Right lobe of liver (tissue), 6 donors: ENCODE data around the gene FRMD3. TPM values are rescaled to one million over a fixed set of nuclear protein-coding genes. Genes with fewer than 3 reads are reported as not detected.

Experiments used
- ATAC-seq, 4 donors: fragments of 200-7000 bp; cut with Tn5 transposase; one replicate each; pipeline ENCODE4 v1.9.1; 2020; ENCODE audit warnings: mild to moderate bottlenecking in 4 of 4, moderate library complexity in 4 of 4
- DNase-seq, 3 donors: peaks; one replicate each; pipeline ENCODE4 v3.0.0-alpha.2; 2020
- H3K27ac ChIP-seq, 3 donors: fragments of 200-600 bp; one replicate each; pipeline ENCODE4 v1.8.0; 2022
- H3K27me3 ChIP-seq, 2 donors: fragments of 200-600 bp; one replicate each; pipeline ENCODE4 v1.8.0; 2022
- H3K36me3 ChIP-seq, 4 donors: fragments of 200-600 bp; sonication (generic) in 1 of 4; one replicate each; pipeline versions ENCODE4 v1.5.1 to v1.8.0; 2017 to 2022; ENCODE audit warnings: control low read depth in 1 of 4
- H3K4me1 ChIP-seq, 4 donors: fragments of 200-600 bp; sonication (generic) in 1 of 4; one replicate each; pipeline versions ENCODE4 v1.5.1 to v1.8.0; 2017 to 2022; ENCODE audit warnings: control low read depth in 1 of 4
- H3K4me3 ChIP-seq, 3 donors: fragments of 200-600 bp; one replicate each; pipeline ENCODE4 v1.8.0; 2022
- H3K9me3 ChIP-seq, 4 donors: fragments of 200-600 bp; sonication (generic) in 1 of 4; one replicate each; pipeline versions ENCODE4 v1.5.1 to v1.8.0; 2017 to 2022; ENCODE audit warnings: control low read depth in 1 of 4
- POLR2A ChIP-seq: fragments of 450-650 bp; IDR thresholded peaks from one replicate; pipeline ENCODE4 v1.6.1; 2017; ENCODE audit warnings: antibody characterized with exemption, mild to moderate bottlenecking
- WGBS: methylation state at CpG from one replicate; pipeline ENCODE4 v1.1.6; 2018; ENCODE audit warnings: low coverage, low lambda C conversion rate; ENCODE audit not compliant: insufficient coverage; ENCODE audit errors: missing lambda C conversion rate; 5-methylcytosine and 5-hydroxymethylcytosine counted together
- intact Hi-C, 2 donors: fragments of 100-400 bp; cut with DNase I; formaldehyde crosslinking; loops; one replicate each; pipeline versions ENCODE4 v1.11.2 to v1.14.1; 2022
- total RNA-seq, 6 experiments: library from RNA; depleted of rRNA in 2 of 6; stranded (reverse); fragments of >200 nt in 2 of 6; fragmentation: NEBNext Ultra II Directional in 3 of 6; extraction: Animal tissue kit (Norgen Biotek cat#: 25700) in 3 of 6; gene quantifications; one replicate each; pipeline versions ENCODE4 v1.1.0 to v1.2.4, GENCODE V29; 2016 to 2023
- TF ChIP-seq, protein P1 (sequence below), 4 donors: fragments of 200-600 bp in 3 of 4; fragments of 450-650 bp in 1 of 4; IDR thresholded peaks; one replicate each; pipeline versions ENCODE4 v1.5.1 to v1.8.0; 2016 to 2022; ENCODE audit warnings: antibody characterized with exemption in 4 of 4, mild to moderate bottlenecking in 2 of 4
- donor health status: DM: no; HTN: yes; CAD: no.
- donor health status: DM: no; HTN: no; CAD: no.
- donor health status: DM: no; HTN: no; CAD: no.
- donor health status: DM: no; HTN: yes; CAD: no.
- donor health status: DM: no; HTN: yes; CAD: no.

FRMD3 gene
- total RNA-seq, 6 experiments from 2014 or later: 0.28 to 0.88 (median 0.34) TPM

DNA sequence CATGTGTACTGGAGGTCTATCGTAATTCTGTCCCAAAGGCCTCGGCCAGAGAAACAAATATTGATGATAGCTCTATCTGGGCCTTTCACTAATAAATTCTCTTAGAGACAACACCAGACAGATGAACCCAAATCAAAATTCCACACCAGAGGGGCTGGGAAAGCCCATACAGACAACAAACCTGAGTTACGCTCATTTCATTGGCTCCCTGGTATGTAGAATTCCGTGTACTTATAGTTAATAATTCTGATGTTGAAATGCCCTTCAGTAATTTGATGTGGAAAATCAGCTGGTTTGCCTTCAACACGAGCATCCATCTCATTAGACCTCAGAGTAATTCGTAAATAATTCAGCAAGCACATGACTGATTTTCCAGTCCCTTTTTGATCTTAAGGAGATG, 53.2 kb downstream of the FRMD3 start:
- H3K4me1 ChIP-seq: no peaks in the 10 kb centered on the region
- intact Hi-C loops: no loop called here
- ATAC-seq: no peak

DNA sequence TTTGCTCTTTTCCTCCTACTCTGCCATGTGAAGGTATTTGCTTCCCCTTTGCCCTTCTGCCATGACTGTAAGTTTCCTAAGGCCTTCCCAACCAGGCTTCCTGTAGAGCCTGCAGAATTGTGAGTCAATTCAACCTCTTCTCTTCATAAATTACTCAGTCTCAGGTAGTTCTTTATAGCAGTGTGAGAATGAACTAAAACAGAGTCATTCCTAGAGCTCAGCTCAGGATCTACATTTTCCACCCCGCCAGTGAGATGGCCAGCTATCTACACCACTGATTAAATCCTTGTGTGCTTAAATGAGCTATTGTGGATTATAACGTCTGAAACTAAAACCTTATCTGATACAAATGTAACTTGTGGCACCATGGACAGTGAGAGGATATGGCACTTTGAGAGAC, 55.0 kb downstream of the FRMD3 start:
- intact Hi-C loops: no loop called here
- no peaks in the 10 kb centered on the region for H3K4me1 ChIP-seq
- TF ChIP-seq POLR2A: no peak
- TF ChIP-seq, protein P1, sequence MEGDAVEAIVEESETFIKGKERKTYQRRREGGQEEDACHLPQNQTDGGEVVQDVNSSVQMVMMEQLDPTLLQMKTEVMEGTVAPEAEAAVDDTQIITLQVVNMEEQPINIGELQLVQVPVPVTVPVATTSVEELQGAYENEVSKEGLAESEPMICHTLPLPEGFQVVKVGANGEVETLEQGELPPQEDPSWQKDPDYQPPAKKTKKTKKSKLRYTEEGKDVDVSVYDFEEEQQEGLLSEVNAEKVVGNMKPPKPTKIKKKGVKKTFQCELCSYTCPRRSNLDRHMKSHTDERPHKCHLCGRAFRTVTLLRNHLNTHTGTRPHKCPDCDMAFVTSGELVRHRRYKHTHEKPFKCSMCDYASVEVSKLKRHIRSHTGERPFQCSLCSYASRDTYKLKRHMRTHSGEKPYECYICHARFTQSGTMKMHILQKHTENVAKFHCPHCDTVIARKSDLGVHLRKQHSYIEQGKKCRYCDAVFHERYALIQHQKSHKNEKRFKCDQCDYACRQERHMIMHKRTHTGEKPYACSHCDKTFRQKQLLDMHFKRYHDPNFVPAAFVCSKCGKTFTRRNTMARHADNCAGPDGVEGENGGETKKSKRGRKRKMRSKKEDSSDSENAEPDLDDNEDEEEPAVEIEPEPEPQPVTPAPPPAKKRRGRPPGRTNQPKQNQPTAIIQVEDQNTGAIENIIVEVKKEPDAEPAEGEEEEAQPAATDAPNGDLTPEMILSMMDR (IDR thresholded peaks at IDR 0.05): no peak
- H3K36me3 ChIP-seq: no peaks in the 10 kb centered on the region
- DNase-seq (no peak), ATAC-seq (no peak)
- 9% methylated on average over 1 of the region's 2 CpGs for WGBS
- H3K9me3 ChIP-seq: no peaks in the 10 kb centered on the region
- no peak overlapping the region for H3K4me3 ChIP-seq
- H3K27ac ChIP-seq: no peak overlapping the region
- H3K27me3 ChIP-seq: no peaks in the 10 kb centered on the region

More for the DNA sequence above, 53.2 kb downstream of the FRMD3 start:
- DNase-seq: no peak
- no peaks in the 10 kb centered on the region for H3K36me3 ChIP-seq
- no peaks in the 10 kb centered on the region for H3K27me3 ChIP-seq
- WGBS: 74% methylated on average over 4 of the region's 6 CpGs
- no peaks in the 10 kb centered on the region for H3K9me3 ChIP-seq
- TF ChIP-seq, protein P1 (IDR thresholded peaks at IDR 0.05): no peak
- no peak overlapping the region for H3K4me3 ChIP-seq
- no peak overlapping the region for H3K27ac ChIP-seq

GRCh38 chr9:83479765-83480164, 58.4 kb downstream of the FRMD3 start:
- no peaks in the 10 kb centered on the region for H3K27me3 ChIP-seq
- no peak overlapping the region for H3K27ac ChIP-seq
- ATAC-seq (no peak), DNase-seq (no peak)
- no peaks in the 10 kb centered on the region for H3K9me3 ChIP-seq
- H3K4me3 ChIP-seq: no peak overlapping the region
- intact Hi-C loops: no loop called here
- WGBS: 91% methylated on average over 2 of the region's 2 CpGs
- TF ChIP-seq, protein P1 (IDR thresholded peaks at IDR 0.05): no peak
- TF ChIP-seq POLR2A: no peak
- H3K4me1 ChIP-seq: no peaks in the 10 kb centered on the region
- H3K36me3 ChIP-seq: no peaks in the 10 kb centered on the region

- Histone ChIP-seq H3K9me3 (no peaks in the 10 kb centered on the region), H3K36me3 (no peaks in the 10 kb centered on the region), H3K4me1 (no peaks in the 10 kb centered on the region), H3K27ac (no peak overlapping the region), H3K4me3 (no peak overlapping the region), H3K27me3 (no peaks in the 10 kb centered on the region)
- 79% methylated on average over 3 of the region's 3 CpGs for WGBS
- intact Hi-C loops: no loop called here
- ATAC-seq: no peak
- TF ChIP-seq POLR2A: no peak
- TF ChIP-seq, protein P1 (IDR thresholded peaks at IDR 0.05): no peak
- no peak for DNase-seq
Measured at GRCh38 chr9:83477571-83477970, 60.6 kb downstream of the FRMD3 start.

DNA sequence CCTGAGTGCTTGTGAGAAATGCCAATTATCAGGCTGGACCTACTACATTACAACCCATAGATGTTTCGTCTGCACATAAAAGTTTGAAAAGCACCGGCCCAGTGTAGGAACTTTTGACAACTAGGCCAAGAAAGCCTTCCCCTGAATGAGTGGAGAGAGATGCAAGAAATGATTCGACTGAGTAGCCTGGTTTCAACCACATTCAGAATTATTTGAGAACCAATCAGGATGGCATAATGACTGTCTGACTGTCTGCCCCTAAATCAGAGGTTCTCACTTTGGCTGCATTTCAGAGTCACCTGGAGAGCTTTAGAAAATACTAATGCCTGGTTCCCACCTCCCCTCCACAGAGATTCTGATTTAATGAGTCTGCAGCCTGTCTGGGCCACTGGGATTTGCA, 61.1 kb downstream of the FRMD3 start:
- H3K9me3 ChIP-seq: no peaks in the 10 kb centered on the region
- H3K4me3 ChIP-seq: no peak overlapping the region
- no peaks in the 10 kb centered on the region for H3K27me3 ChIP-seq
- 81% methylated on average over 2 of the region's 3 CpGs for WGBS
- H3K27ac ChIP-seq: no peak overlapping the region
- H3K36me3 ChIP-seq: no peaks in the 10 kb centered on the region
- DNase-seq (no peak), ATAC-seq (no peak)
- no peaks in the 10 kb centered on the region for H3K4me1 ChIP-seq
- intact Hi-C loops: no loop called here
- no peak for TF ChIP-seq POLR2A
- TF ChIP-seq, protein P1 (IDR thresholded peaks at IDR 0.05): no peak
